Tibial nerve (tissue), 4 donors: Measurements from ENCODE around the gene MOV10L1. TPM values are rescaled to one million over a fixed set of nuclear protein-coding genes. Genes with fewer than 3 reads are reported as not detected.

Experiments used
- DNase-seq, 2 donors: peaks; one replicate each; pipeline ENCODE4 v3.0.0-alpha.2; 2019; ENCODE audit warnings: low spot score in 2 of 2
- H3K27ac ChIP-seq, 4 donors: fragments of 200-600 bp; sonication (generic) in 3 of 4; one replicate each; pipeline ENCODE4 v1.5.1; 2017 to 2019; ENCODE audit warnings: mild to moderate bottlenecking in 1 of 4
- H3K27me3 ChIP-seq, 2 donors: fragments of 200-600 bp; sonication (generic) in 1 of 2; one replicate each; pipeline versions ENCODE4 v1.5.1 to v1.6.0; 2017 to 2019
- H3K36me3 ChIP-seq, 3 donors: fragments of 200-600 bp; sonication (generic); one replicate each; pipeline ENCODE4 v1.5.1; 2018 to 2019
- H3K4me1 ChIP-seq, 4 donors: fragments of 200-600 bp; sonication (generic) in 3 of 4; one replicate each; pipeline ENCODE4 v1.5.1; 2017 to 2019
- H3K4me3 ChIP-seq, 4 donors: fragments of 200-600 bp; sonication (generic) in 3 of 4; one replicate each; pipeline ENCODE4 v1.5.1; 2017 to 2019; ENCODE audit warnings: mild to moderate bottlenecking in 1 of 4, moderate library complexity in 1 of 4
- H3K9me3 ChIP-seq, 4 donors: fragments of 200-600 bp; sonication (generic) in 3 of 4; one replicate each; pipeline ENCODE4 v1.5.1; 2017 to 2019
- CTCF ChIP-seq, 5 experiments: fragments of 200-600 bp in 3 of 5; fragments of 450-650 bp in 2 of 5; sonication (generic) in 3 of 5; IDR thresholded peaks; one replicate each; pipeline ENCODE4 v1.5.1; 2016 to 2019; ENCODE audit warnings: antibody characterized with exemption in 5 of 5, mild to moderate bottlenecking in 3 of 5, moderate library complexity in 2 of 5
- EP300 ChIP-seq, 2 donors: sonication (generic); formaldehyde crosslinking; IDR thresholded peaks; one replicate each; pipeline ENCODE4 v1.6.1; 2017; ENCODE audit warnings: antibody characterized with exemption in 2 of 2, mild to moderate bottlenecking in 1 of 2
- POLR2A ChIP-seq, 2 donors: fragments of 450-650 bp; IDR thresholded peaks; one replicate each; pipeline ENCODE4 v1.6.1; 2017; ENCODE audit warnings: antibody characterized with exemption in 2 of 2, mild to moderate bottlenecking in 2 of 2, moderate library complexity in 2 of 2
- WGBS, 2 donors: methylation state at CpG; one replicate each; pipeline ENCODE4 v1.1.5; 2018; 5-methylcytosine and 5-hydroxymethylcytosine counted together
- total RNA-seq, 4 donors: library from RNA; depleted of rRNA; stranded (reverse); fragments of >200 nt; gene quantifications; one replicate each; pipeline ENCODE4 v1.1.0, GENCODE V29; 2016

The MOV10L1 gene
- total RNA-seq, 4 donors from 2014 or later, result 1.0 to 3.7 (median 2.6) TPM

GRCh38 chr22:50048061-50048765, 41.6 kb upstream of the MOV10L1 start:
- 81 to 84% methylated on average over 11 to 12 of the region's 12 CpGs for WGBS, 2 donors

GRCh38 chr22:50048836-50049235, 41.0 kb upstream of the MOV10L1 start:
- TF ChIP-seq CTCF (IDR thresholded peaks at IDR 0.05), result no peak
- no peak for TF ChIP-seq POLR2A (IDR thresholded peaks at IDR 0.05)
- TF ChIP-seq EP300 (IDR thresholded peaks at IDR 0.05), result no peak
- H3K4me1 ChIP-seq, result no peaks in the 10 kb centered on the region
- 69 to 79% methylated on average over 12 to 17 of the region's 17 CpGs for WGBS, 2 donors
- peaks cover 0 to 27% (median 0%) of the 10 kb centered on the region in 4 donors for H3K9me3 ChIP-seq
- H3K27me3 ChIP-seq, result peaks cover 0 to 9% of the 10 kb centered on the region in 2 donors
- H3K36me3 ChIP-seq, result no peaks in the 10 kb centered on the region
- DNase-seq, result no peak
- H3K27ac ChIP-seq, result no peak overlapping the region
- H3K4me3 ChIP-seq, result no peak overlapping the region

More at GRCh38 chr22:50048061-50048765, 41.6 kb upstream of the MOV10L1 start:
- Histone ChIP-seq H3K27ac (no peak overlapping the region), H3K9me3 (peaks cover 0 to 21% (median 0%) of the 10 kb centered on the region in 4 donors), H3K36me3 (no peaks in the 10 kb centered on the region), H3K4me1 (no peaks in the 10 kb centered on the region), H3K27me3 (peaks cover 0 to 9% of the 10 kb centered on the region in 2 donors), H3K4me3 (no peak overlapping the region)
- TF ChIP-seq POLR2A (IDR thresholded peaks at IDR 0.05), result no peak
- no peak for TF ChIP-seq EP300 (IDR thresholded peaks at IDR 0.05)
- TF ChIP-seq CTCF (IDR thresholded peaks at IDR 0.05), result no peak
- DNase-seq, result no peak

- Histone ChIP-seq H3K4me3 (no peak overlapping the region), H3K4me1 (no peaks in the 10 kb centered on the region), H3K36me3 (no peaks in the 10 kb centered on the region), H3K27ac (no peak overlapping the region), H3K27me3 (peaks cover 0 to 9% of the 10 kb centered on the region in 2 donors), H3K9me3 (peaks cover 0 to 34% (median 0%) of the 10 kb centered on the region in 4 donors)
- no peak for DNase-seq
- WGBS, 2 donors, result 88 to 89% methylated on average over 36 of the region's 36 CpGs
- TF ChIP-seq CTCF (IDR thresholded peaks at IDR 0.05) (no peak), POLR2A (IDR thresholded peaks at IDR 0.05) (no peak), EP300 (IDR thresholded peaks at IDR 0.05) (no peak)
Measured at GRCh38 chr22:50049299-50050195, 40.3 kb upstream of the MOV10L1 start.

- Histone ChIP-seq H3K9me3 (peaks cover 0 to 35% (median 0%) of the 10 kb centered on the region in 4 donors), H3K27ac (no peak overlapping the region), H3K4me3 (no peak overlapping the region), H3K36me3 (no peaks in the 10 kb centered on the region), H3K27me3 (peaks cover 0 to 9% of the 10 kb centered on the region in 2 donors), H3K4me1 (no peaks in the 10 kb centered on the region)
- WGBS, 2 donors, result 88 to 89% methylated on average over 18 of the region's 18 CpGs
- TF ChIP-seq EP300 (IDR thresholded peaks at IDR 0.05) (no peak), POLR2A (IDR thresholded peaks at IDR 0.05) (no peak), CTCF (IDR thresholded peaks at IDR 0.05) (no peak)
- no peak for DNase-seq
Measured at GRCh38 chr22:50051930-50052329, 37.9 kb upstream of the MOV10L1 start.
